ENCODE measurements around the gene BID. TPM values are rescaled to one million over a fixed set of nuclear protein-coding genes. Genes with fewer than 3 reads are reported as not detected.

The BID gene
- total and polyA plus RNA-seq, 8 donors: 3.2 to 15.7 (median 7.9) TPM

DNA sequence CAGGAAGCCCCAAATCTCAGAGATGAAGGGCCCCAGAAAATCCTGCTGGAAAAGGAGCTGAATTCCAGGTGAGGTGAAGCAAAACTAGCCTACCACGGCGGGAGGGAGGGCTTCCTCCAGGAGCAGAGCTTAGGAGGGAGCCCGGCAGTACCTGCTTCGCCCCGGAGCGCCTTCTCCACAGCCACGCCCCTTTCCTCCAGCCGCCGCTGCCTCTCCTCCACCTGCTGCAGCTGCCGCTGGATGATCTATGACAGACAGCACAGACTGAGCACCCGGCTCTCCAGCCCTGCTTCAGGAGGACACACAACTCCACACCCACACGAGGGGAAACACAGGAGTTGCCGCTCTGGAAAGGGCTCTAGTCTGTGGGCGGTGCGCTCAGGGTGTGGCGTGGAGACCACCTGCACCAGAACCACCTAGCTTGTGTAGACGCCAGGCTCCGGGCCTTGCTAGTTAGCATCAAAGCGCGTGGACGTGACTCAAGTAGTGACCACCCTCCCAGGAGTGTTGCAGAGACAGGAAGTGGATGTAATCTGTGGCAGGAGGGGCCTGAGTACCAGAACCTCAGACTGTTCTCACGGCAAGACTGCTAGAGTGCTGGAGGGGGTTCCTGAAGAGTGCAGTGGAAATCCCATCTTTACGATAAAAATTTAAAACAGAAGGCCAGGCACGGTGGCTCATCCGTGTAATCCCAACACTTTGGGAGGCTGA lies 34.6 kb upstream of the BID start:
- ATAC-seq (no peak), FAIRE-seq (no peak), DNase-seq (peak in 1 of 6 donors; percentile 59)
- WGBS, 2 donors: 90 to 92% methylated on average over 25 of the region's 25 CpGs
- no peaks in the 10 kb centered on the region for H3K27me3 ChIP-seq
- TF ChIP-seq, protein P1, sequence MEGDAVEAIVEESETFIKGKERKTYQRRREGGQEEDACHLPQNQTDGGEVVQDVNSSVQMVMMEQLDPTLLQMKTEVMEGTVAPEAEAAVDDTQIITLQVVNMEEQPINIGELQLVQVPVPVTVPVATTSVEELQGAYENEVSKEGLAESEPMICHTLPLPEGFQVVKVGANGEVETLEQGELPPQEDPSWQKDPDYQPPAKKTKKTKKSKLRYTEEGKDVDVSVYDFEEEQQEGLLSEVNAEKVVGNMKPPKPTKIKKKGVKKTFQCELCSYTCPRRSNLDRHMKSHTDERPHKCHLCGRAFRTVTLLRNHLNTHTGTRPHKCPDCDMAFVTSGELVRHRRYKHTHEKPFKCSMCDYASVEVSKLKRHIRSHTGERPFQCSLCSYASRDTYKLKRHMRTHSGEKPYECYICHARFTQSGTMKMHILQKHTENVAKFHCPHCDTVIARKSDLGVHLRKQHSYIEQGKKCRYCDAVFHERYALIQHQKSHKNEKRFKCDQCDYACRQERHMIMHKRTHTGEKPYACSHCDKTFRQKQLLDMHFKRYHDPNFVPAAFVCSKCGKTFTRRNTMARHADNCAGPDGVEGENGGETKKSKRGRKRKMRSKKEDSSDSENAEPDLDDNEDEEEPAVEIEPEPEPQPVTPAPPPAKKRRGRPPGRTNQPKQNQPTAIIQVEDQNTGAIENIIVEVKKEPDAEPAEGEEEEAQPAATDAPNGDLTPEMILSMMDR (IDR thresholded peaks at IDR 0.05): no peak
- peaks cover 0 to 29% (median 0%) of the 10 kb centered on the region in 3 donors for H3K36me3 ChIP-seq
- H3K4me1 ChIP-seq: no peaks in the 10 kb centered on the region
- no peaks in the 10 kb centered on the region for H3K9me3 ChIP-seq
- no peak overlapping the region for H3K4me3 ChIP-seq
- H3K27ac ChIP-seq: no peak overlapping the region
- intact Hi-C loops (cut with DNase I): no loop called here

DNA sequence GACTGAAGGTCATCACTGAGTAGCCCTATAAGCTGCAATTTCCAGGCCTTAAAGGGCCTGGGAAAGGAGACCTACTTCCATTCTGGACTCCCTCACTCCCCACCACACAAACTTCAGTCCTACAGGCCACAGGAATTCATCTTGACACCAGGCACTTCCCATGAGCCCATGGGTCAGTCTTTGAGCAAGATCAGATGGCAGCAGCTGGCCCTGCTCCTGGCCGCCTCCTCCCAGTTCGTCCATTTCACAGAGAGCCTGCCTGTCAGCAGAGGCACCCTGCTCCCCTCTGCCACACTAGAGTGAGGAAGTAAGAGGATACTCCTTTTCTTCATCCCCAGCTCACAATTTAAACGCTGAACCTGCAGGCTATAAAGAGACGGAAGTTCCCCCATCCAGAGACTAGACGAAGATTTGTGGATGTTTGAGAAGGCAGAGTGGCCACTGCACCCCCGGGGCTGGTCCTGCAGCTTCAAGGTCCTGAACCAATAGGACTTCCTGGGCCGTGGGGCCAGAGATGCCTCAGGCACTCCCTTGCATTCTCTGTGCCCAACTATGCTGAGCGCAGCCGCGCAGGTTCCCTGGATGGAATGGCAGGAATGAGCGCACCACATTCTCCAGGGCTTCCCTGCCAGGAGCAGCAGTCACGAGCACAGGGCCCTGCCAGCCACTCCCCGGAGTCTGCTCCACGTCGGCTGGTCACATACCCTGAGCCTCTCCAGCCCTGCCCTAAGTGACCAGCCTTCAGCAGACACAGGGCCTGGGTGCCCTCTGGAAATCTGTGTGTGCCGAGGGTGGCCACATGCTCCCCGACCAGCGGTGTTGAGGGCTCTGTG lies 33.5 kb upstream of the BID start:
- H3K27ac ChIP-seq: no peak overlapping the region

DNA sequence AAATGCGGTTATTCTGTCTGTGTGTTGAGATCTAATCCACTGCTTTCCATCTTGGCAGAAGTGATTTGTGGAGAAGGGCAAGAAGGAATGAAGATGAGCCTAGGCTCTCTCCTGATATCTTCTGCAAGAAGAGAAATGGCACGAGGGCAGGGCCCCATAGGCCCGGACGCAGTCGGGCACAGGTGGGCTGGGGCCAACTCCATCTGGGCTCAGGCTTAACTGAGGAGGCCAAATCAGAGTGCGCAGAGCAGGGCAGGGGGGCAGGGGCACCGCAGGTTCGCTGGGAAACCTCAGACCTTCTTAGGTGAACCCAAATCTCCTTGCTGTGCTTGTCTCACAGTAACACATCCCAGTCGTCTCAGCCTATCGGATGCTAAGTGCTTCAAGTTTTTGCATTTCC lies 32.8 kb upstream of the BID start:
- H3K9me3 ChIP-seq: no peaks in the 10 kb centered on the region
- TF ChIP-seq, protein P1 (IDR thresholded peaks at IDR 0.05): no peak
- DNase-seq: no peak
- FAIRE-seq: no peak
- peaks cover 0 to 28% (median 0%) of the 10 kb centered on the region in 3 donors for H3K36me3 ChIP-seq
- H3K4me1 ChIP-seq: no peaks in the 10 kb centered on the region
- 93 to 96% methylated on average over 10 of the region's 10 CpGs for WGBS, 2 donors
- no peak overlapping the region for H3K4me3 ChIP-seq
- intact Hi-C loops (cut with DNase I): no loop called here
- H3K27ac ChIP-seq: no peak overlapping the region
- ATAC-seq: peak in 1 of 4 donors; percentile 12
- H3K27me3 ChIP-seq: no peaks in the 10 kb centered on the region

More for the DNA sequence above, 33.5 kb upstream of the BID start:
- peaks cover 0 to 29% (median 0%) of the 10 kb centered on the region in 3 donors for H3K36me3 ChIP-seq
- no peak for FAIRE-seq
- DNase-seq: peak in 1 of 6 donors; percentile 53
- intact Hi-C loops (cut with DNase I): no loop called here
- TF ChIP-seq, protein P1 (IDR thresholded peaks at IDR 0.05): no peak
- no peaks in the 10 kb centered on the region for H3K9me3 ChIP-seq
- H3K4me1 ChIP-seq: no peaks in the 10 kb centered on the region
- ATAC-seq: no peak
- 92% methylated on average over 18 of the region's 18 CpGs for WGBS, 2 donors
- no peaks in the 10 kb centered on the region for H3K27me3 ChIP-seq
- H3K4me3 ChIP-seq: no peak overlapping the region

DNA sequence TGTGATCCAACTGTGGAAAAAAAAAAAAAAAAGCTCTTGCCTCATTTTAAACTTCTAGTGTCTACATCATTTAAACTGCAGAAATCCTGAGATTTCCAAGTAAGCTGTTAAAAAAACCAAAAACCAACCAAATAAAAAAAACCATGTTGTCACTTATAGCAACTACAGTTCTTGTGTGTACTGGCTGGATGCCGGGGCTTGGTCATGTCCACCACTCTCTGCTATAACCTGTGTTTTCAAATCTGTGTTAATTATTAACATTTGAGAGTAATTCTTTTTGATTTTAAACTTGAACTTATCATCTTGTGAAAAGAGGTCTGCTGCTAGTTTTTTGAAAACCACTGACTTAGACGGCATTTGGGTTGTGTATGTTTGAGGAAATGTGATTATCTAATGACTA lies 32.2 kb upstream of the BID start:
- no peaks in the 10 kb centered on the region for H3K27me3 ChIP-seq

More for the DNA sequence above, 32.2 kb upstream of the BID start:
- Histone ChIP-seq H3K4me3 (no peak overlapping the region), H3K9me3 (no peaks in the 10 kb centered on the region), H3K36me3 (peaks cover 0 to 22% (median 0%) of the 10 kb centered on the region in 3 donors), H3K4me1 (no peaks in the 10 kb centered on the region), H3K27ac (no peak overlapping the region)
- intact Hi-C loops (cut with DNase I): no loop called here
- DNase-seq (peak in 2 of 6 donors; percentile 33 to 34), FAIRE-seq (no peak), ATAC-seq (peak in 3 of 4 donors; percentile 69 to 81 (median 72))
- TF ChIP-seq, protein P1 (IDR thresholded peaks at IDR 0.05): no peak
- 21 to 33% methylated on average over 2 of the region's 2 CpGs for WGBS, 2 donors

All from pancreas (tissue), 10 donors.